Measurements from ENCODE around the gene UTF1. TPM values are rescaled to one million over a fixed set of nuclear protein-coding genes. Genes with fewer than 3 reads are reported as not detected.

Gene UTF1
- polyA plus RNA-seq, 3 donors = 0.14 to 0.48 (median 0.24) TPM

DNA sequence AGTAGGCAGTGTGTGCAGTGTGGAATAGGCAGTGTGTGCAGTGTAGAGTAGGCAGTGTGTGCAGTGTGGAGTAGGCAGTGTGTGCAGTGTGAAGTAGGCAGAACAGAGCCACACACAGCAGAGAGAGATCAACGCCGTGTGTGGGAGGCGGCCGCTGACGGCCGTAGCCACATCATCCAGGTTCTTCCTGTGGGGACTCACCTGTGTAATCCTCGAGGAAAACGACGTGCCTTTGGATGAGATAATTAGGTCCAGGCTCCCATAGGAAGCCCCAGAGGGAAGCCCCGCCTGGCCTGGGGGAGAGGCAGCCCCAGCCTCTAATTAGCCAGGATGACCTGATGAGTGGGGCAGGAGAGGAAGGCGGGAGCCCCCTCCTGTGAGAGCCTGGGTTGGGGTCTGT lies 44.6 kb upstream of the UTF1 start:
- H3K36me3 ChIP-seq (replicated peaks in 1 of 2; ENCODE audit: control insufficient read depth in 1 of 2, insufficient read depth in 2 of 2, low read length in 2 of 2) = no peaks in the 10 kb centered on the region
- H3K9me3 ChIP-seq (replicated peaks in 1 of 2; ENCODE audit: control insufficient read depth in 1 of 2, insufficient read depth in 1 of 2, low read length in 2 of 2) = peaks cover 0 to 9% of the 10 kb centered on the region in 2 donors
- no peak for DNase-seq
- H3K4me3 Mint-ChIP-seq = no peak overlapping the region
- H3K27ac Mint-ChIP-seq = no peak overlapping the region
- H3K27ac ChIP-seq (ENCODE audit: low read depth in 1 of 2, low read length in 2 of 2) = no peak overlapping the region
- H3K27me3 ChIP-seq (ENCODE audit: control insufficient read depth in 2 of 2, insufficient read depth in 2 of 2, low read length in 2 of 2) = no peaks in the 10 kb centered on the region
- no peaks in the 10 kb centered on the region for H3K4me1 Mint-ChIP-seq
- no peaks in the 10 kb centered on the region for H3K36me3 Mint-ChIP-seq
- no peak overlapping the region for H2AFZ ChIP-seq (ENCODE audit: insufficient read depth, low read depth, low read length, poor library complexity, severe bottlenecking)
- peaks cover 0 to 8% (median 4%) of the 10 kb centered on the region in 7 donors for H3K9me3 Mint-ChIP-seq
- intact Hi-C loops (cut with micrococcal nuclease) = no loop called here
- no peaks in the 10 kb centered on the region for H3K4me1 ChIP-seq (ENCODE audit: control insufficient read depth in 1 of 2, insufficient read depth in 2 of 2, low read length in 2 of 2)
- peaks cover 1 to 7% (median 4%) of the 10 kb centered on the region in 3 donors for H3K27me3 Mint-ChIP-seq (ENCODE audit: low read depth in 3 of 3)
- no peaks in the 10 kb centered on the region for H3K79me2 ChIP-seq (ENCODE audit: insufficient read depth, low read length)
- no peak overlapping the region for H3K4me3 ChIP-seq (replicated peaks in 1 of 3; ENCODE audit: low read depth in 2 of 3, low read length in 3 of 3)
- TF ChIP-seq, protein P1, sequence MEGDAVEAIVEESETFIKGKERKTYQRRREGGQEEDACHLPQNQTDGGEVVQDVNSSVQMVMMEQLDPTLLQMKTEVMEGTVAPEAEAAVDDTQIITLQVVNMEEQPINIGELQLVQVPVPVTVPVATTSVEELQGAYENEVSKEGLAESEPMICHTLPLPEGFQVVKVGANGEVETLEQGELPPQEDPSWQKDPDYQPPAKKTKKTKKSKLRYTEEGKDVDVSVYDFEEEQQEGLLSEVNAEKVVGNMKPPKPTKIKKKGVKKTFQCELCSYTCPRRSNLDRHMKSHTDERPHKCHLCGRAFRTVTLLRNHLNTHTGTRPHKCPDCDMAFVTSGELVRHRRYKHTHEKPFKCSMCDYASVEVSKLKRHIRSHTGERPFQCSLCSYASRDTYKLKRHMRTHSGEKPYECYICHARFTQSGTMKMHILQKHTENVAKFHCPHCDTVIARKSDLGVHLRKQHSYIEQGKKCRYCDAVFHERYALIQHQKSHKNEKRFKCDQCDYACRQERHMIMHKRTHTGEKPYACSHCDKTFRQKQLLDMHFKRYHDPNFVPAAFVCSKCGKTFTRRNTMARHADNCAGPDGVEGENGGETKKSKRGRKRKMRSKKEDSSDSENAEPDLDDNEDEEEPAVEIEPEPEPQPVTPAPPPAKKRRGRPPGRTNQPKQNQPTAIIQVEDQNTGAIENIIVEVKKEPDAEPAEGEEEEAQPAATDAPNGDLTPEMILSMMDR (IDR thresholded peaks at IDR 0.05) = no peak
- WGBS (ENCODE audit: insufficient coverage) = 91% methylated on average over 10 of the region's 11 CpGs
- no peak overlapping the region for H3K9ac ChIP-seq (ENCODE audit: insufficient read depth, low read length, poor library complexity, severe bottlenecking)
- no peak overlapping the region for H3K4me2 ChIP-seq (replicated peaks; ENCODE audit: extremely low read depth, low read length, poor library complexity, severe bottlenecking)
- no peaks in the 10 kb centered on the region for H4K20me1 ChIP-seq (ENCODE audit: insufficient read depth, low read length)

DNA sequence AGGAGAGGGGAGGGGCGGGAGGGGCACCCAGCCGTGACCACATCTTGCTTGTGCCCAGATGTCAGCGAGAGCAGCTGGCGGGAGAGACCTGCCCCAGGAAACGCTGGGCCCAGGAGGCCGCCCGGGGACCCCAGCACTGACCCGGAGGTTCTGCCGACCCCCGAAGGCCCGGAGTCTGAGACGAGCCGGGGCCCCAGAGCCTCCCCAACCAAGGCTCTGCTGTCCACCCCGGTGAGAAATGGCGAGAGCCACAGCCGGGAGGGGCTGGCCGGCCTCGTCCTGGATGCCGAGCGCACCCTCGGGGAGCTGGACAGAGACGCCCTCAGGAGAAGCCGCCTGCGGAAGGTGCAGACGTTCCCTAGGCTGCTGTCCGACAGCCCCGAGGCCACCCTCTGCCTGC lies 44.1 kb upstream of the UTF1 start:
- no peaks in the 10 kb centered on the region for H3K4me1 ChIP-seq (ENCODE audit: control insufficient read depth in 1 of 2, insufficient read depth in 2 of 2, low read length in 2 of 2)
- Mint-ChIP-seq H3K9me3 (peaks cover 0 to 8% (median 4%) of the 10 kb centered on the region in 7 donors), H3K27ac (no peak overlapping the region), H3K36me3 (no peaks in the 10 kb centered on the region), H3K4me1 (no peaks in the 10 kb centered on the region), H3K4me3 (no peak overlapping the region), H3K27me3 (ENCODE audit: low read depth in 3 of 3) (peaks cover 1 to 9% (median 4%) of the 10 kb centered on the region in 3 donors)
- no peaks in the 10 kb centered on the region for H3K27me3 ChIP-seq (ENCODE audit: control insufficient read depth in 2 of 2, insufficient read depth in 2 of 2, low read length in 2 of 2)
- H4K20me1 ChIP-seq (ENCODE audit: insufficient read depth, low read length) = no peaks in the 10 kb centered on the region
- H3K27ac ChIP-seq (ENCODE audit: low read depth in 1 of 2, low read length in 2 of 2) = no peak overlapping the region
- TF ChIP-seq, protein P1 (IDR thresholded peaks at IDR 0.05) = no peak
- 91% methylated on average over 20 of the region's 27 CpGs for WGBS (ENCODE audit: insufficient coverage)
- no peak overlapping the region for H3K9ac ChIP-seq (ENCODE audit: insufficient read depth, low read length, poor library complexity, severe bottlenecking)
- no peak for DNase-seq
- H3K4me2 ChIP-seq (replicated peaks; ENCODE audit: extremely low read depth, low read length, poor library complexity, severe bottlenecking) = no peak overlapping the region
- H3K36me3 ChIP-seq (replicated peaks in 1 of 2; ENCODE audit: control insufficient read depth in 1 of 2, insufficient read depth in 2 of 2, low read length in 2 of 2) = no peaks in the 10 kb centered on the region
- H3K4me3 ChIP-seq (replicated peaks in 1 of 3; ENCODE audit: low read depth in 2 of 3, low read length in 3 of 3) = no peak overlapping the region
- no peak overlapping the region for H2AFZ ChIP-seq (ENCODE audit: insufficient read depth, low read depth, low read length, poor library complexity, severe bottlenecking)
- H3K9me3 ChIP-seq (replicated peaks in 1 of 2; ENCODE audit: control insufficient read depth in 1 of 2, insufficient read depth in 1 of 2, low read length in 2 of 2) = peaks cover 0 to 9% of the 10 kb centered on the region in 2 donors
- H3K79me2 ChIP-seq (ENCODE audit: insufficient read depth, low read length) = no peaks in the 10 kb centered on the region
- intact Hi-C loops (cut with micrococcal nuclease) = no loop called here

All from CD14-positive monocyte (primary cell).